GM19328 (cell line): ENCODE measurements around the gene TTLL11.
"Not testable (repeated sequence)": the region's sequence is repeated elsewhere in the genome, so short reads cannot be mapped to it uniquely, and the experiment has no call there.

ENCODE experiments used
- ATAC-seq: cut with Tn5 transposase; IDR thresholded peaks from one replicate; pipeline ENCODE4 v1.9.1; 2021; ENCODE audit warnings: mild to moderate bottlenecking, moderate library complexity; ENCODE audit not compliant: unreplicated experiment

TTLL11 gene

GRCh38 chr9:121912812-121913627 is 180.1 kb downstream of the TTLL11 start:
- ATAC-seq = no peak

- no peak for ATAC-seq
These were observed 182.5 kb downstream of the TTLL11 start for GRCh38 chr9:121910491-121911040.

GRCh38 chr9:121909111-121909510 is 184.0 kb downstream of the TTLL11 start:
- ATAC-seq = no peak

- no peak for ATAC-seq
These were observed 186.8 kb downstream of the TTLL11 start for GRCh38 chr9:121906074-121906870.

- no peak for ATAC-seq
These were observed 190.5 kb downstream of the TTLL11 start for GRCh38 chr9:121902461-121903135.

- ATAC-seq = no peak
These were observed 191.5 kb downstream of the TTLL11 start for GRCh38 chr9:121901616-121902015.

GRCh38 chr9:121900163-121900562 is 192.9 kb downstream of the TTLL11 start:
- ATAC-seq = no peak

GRCh38 chr9:121898856-121899255 is 194.3 kb downstream of the TTLL11 start:
- ATAC-seq = no peak

GRCh38 chr9:121897140-121897539 is 196.0 kb downstream of the TTLL11 start:
- ATAC-seq = no peak

GRCh38 chr9:121896545-121896943 is 196.6 kb downstream of the TTLL11 start:
- no peak for ATAC-seq

GRCh38 chr9:121895818-121896544 is 197.1 kb downstream of the TTLL11 start:
- no peak for ATAC-seq

GRCh38 chr9:121895358-121895757 is 197.8 kb downstream of the TTLL11 start:
- ATAC-seq = no peak

GRCh38 chr9:121894380-121894779 is 198.7 kb downstream of the TTLL11 start:
- ATAC-seq = not testable (repeated sequence)

GRCh38 chr9:121893786-121894185 is 199.3 kb downstream of the TTLL11 start:
- no peak for ATAC-seq

- no peak for ATAC-seq
These were observed 200.4 kb downstream of the TTLL11 start for GRCh38 chr9:121892706-121893105.

- ATAC-seq = no peak
These were observed 202.4 kb downstream of the TTLL11 start for GRCh38 chr9:121890746-121891145.

GRCh38 chr9:121889990-121890563 is 203.0 kb downstream of the TTLL11 start:
- ATAC-seq = no peak

GRCh38 chr9:121888438-121888775 is 204.7 kb downstream of the TTLL11 start:
- ATAC-seq = no peak

GRCh38 chr9:121887553-121888437 is 205.3 kb downstream of the TTLL11 start:
- ATAC-seq = no peak
